Transverse colon (tissue), 4 donors: ENCODE results near the gene PTPRG. TPM values are rescaled to one million over a fixed set of nuclear protein-coding genes. Genes with fewer than 3 reads are reported as not detected.

Experiments
- DNase-seq: peaks from one replicate; pipeline ENCODE4 v3.0.0-alpha.2; 2019
- H3K27ac ChIP-seq, 4 donors: fragments of 200-600 bp; sonication (generic); 2 replicates each; pipeline ENCODE4 v1.5.1; 2016 to 2018; ENCODE audit warnings: inconsistent platforms in 4 of 4
- H3K27me3 ChIP-seq: fragments of 200-600 bp; sonication (generic); 2 replicates; pipeline ENCODE4 v1.5.1; 2017; ENCODE audit warnings: inconsistent platforms
- H3K36me3 ChIP-seq, 4 donors: fragments of 200-600 bp; sonication (generic); 2 replicates each; pipeline ENCODE4 v1.5.1; 2017 to 2019; ENCODE audit warnings: inconsistent platforms in 4 of 4
- H3K4me1 ChIP-seq, 4 donors: fragments of 200-600 bp; sonication (generic); 2 replicates each; pipeline ENCODE4 v1.5.1; 2017 to 2020; ENCODE audit warnings: inconsistent platforms in 4 of 4
- H3K4me3 ChIP-seq, 4 donors: fragments of 200-600 bp; sonication (generic); 1 replicate in 1 of 4; 2 replicates in 3 of 4; pipeline versions ENCODE4 v1.5.1 to v1.6.1; 2017 to 2019; ENCODE audit warnings: inconsistent platforms in 4 of 4
- H3K9me3 ChIP-seq, 2 donors: fragments of 200-600 bp; sonication (generic); 2 replicates each; pipeline ENCODE4 v1.5.1; 2017 to 2019; ENCODE audit warnings: inconsistent platforms in 2 of 2
- CTCF ChIP-seq, 5 experiments: fragments of 200-600 bp in 3 of 5; fragments of 450-650 bp in 2 of 5; sonication (generic) in 3 of 5; IDR thresholded peaks; 1 replicate in 2 of 5; 2 replicates in 3 of 5; pipeline ENCODE4 v1.5.1; 2016 to 2017; ENCODE audit warnings: antibody characterized with exemption in 5 of 5, inconsistent platforms in 3 of 5, mild to moderate bottlenecking in 2 of 5, moderate library complexity in 1 of 5
- EP300 ChIP-seq: sonication (generic); formaldehyde crosslinking; IDR thresholded peaks from one replicate; pipeline ENCODE4 v1.6.1; 2017; ENCODE audit warnings: antibody characterized with exemption, low read depth
- POLR2A ChIP-seq: fragments of 450-650 bp; IDR thresholded peaks from one replicate; pipeline ENCODE4 v1.6.1; 2016; ENCODE audit warnings: antibody characterized with exemption, mild to moderate bottlenecking, moderate library complexity
- POLR2AphosphoS5 ChIP-seq, 3 donors: sonication (generic); formaldehyde crosslinking; IDR thresholded peaks; one replicate each; pipeline ENCODE4 v1.6.1; 2016; ENCODE audit warnings: antibody characterized with exemption in 3 of 3
- WGBS, 2 donors: methylation state at CpG; one replicate each; pipeline ENCODE4 v1.1.5; 2018; ENCODE audit warnings: low coverage in 1 of 2; 5-methylcytosine and 5-hydroxymethylcytosine counted together
- in situ Hi-C, 4 donors: fragments of 200-750 bp; cut with MboI; loops; one replicate each; pipeline versions ENCODE4 v1.15.0 to v1.15.1; 2017; ENCODE audit warnings: low sequenced_read_pairs in 3 of 4, low pct_ligation_motif_present in 1 of 4, low pct_unique_long_range_greater_than_20kb in 1 of 4
- intact Hi-C: fragments of 100-400 bp; cut with DNase I; formaldehyde crosslinking; loops from one replicate; pipeline ENCODE4 v1.15.1; 2023; ENCODE audit warnings: low total_unique reads
- total RNA-seq, 4 donors: library from RNA; depleted of rRNA; stranded (reverse); fragments of >200 nt; gene quantifications; one replicate each; pipeline ENCODE4 v1.1.0, GENCODE V29; 2016

Gene PTPRG
- total RNA-seq, 4 donors from 2014 or later = 29.2 to 83.4 (median 41.6) TPM

GRCh38 chr3:61910732-61911131 is 349.4 kb downstream of the PTPRG start:
- in situ Hi-C loops = no loop called here

GRCh38 chr3:61912158-61912557 is 350.8 kb downstream of the PTPRG start:
- no peak overlapping the region for H3K4me3 ChIP-seq
- intact Hi-C loops (no loop called here), in situ Hi-C loops (no loop called here)
- 92 to 100% methylated on average over 1 of the region's 1 CpG for WGBS, 2 donors
- TF ChIP-seq CTCF (IDR thresholded peaks at IDR 0.05) = no peak
- TF ChIP-seq POLR2AphosphoS5 (IDR thresholded peaks at IDR 0.05) = no peak
- no peak for TF ChIP-seq EP300
- TF ChIP-seq POLR2A = no peak
- no peaks in the 10 kb centered on the region for H3K36me3 ChIP-seq
- no peaks in the 10 kb centered on the region for H3K9me3 ChIP-seq
- H3K27ac ChIP-seq = no peak overlapping the region
- DNase-seq = no peak
- H3K27me3 ChIP-seq = no peaks in the 10 kb centered on the region
- peaks cover 0 to under 1% (median 0%) of the 10 kb centered on the region in 4 donors for H3K4me1 ChIP-seq

More at GRCh38 chr3:61910732-61911131, 349.4 kb downstream of the PTPRG start:
- no peak for DNase-seq
- H3K4me3 ChIP-seq = no peak overlapping the region
- no peaks in the 10 kb centered on the region for H3K9me3 ChIP-seq
- no peak overlapping the region for H3K27ac ChIP-seq
- no peaks in the 10 kb centered on the region for H3K36me3 ChIP-seq
- intact Hi-C loops = no loop called here
- whole genome bisulfite sequencing, 2 donors = 75 to 86% methylated on average over 1 to 3 of the region's 3 CpGs
- H3K4me1 ChIP-seq = no peaks in the 10 kb centered on the region
- TF ChIP-seq POLR2A (no peak), CTCF (IDR thresholded peaks at IDR 0.05) (no peak), EP300 (no peak), POLR2AphosphoS5 (IDR thresholded peaks at IDR 0.05) (no peak)
- H3K27me3 ChIP-seq = no peaks in the 10 kb centered on the region

GRCh38 chr3:61913701-61914100 is 352.3 kb downstream of the PTPRG start:
- in situ Hi-C loops (no loop called here), intact Hi-C loops (no loop called here)
- Histone ChIP-seq H3K27me3 (no peaks in the 10 kb centered on the region), H3K36me3 (no peaks in the 10 kb centered on the region), H3K4me1 (peaks cover 0 to 4% (median 0%) of the 10 kb centered on the region in 4 donors), H3K4me3 (no peak overlapping the region), H3K9me3 (no peaks in the 10 kb centered on the region), H3K27ac (no peak overlapping the region)
- WGBS, 2 donors = 70 to 85% methylated on average over 2 to 3 of the region's 3 CpGs
- DNase-seq = no peak
- TF ChIP-seq POLR2A = no peak
- no peak for TF ChIP-seq CTCF (IDR thresholded peaks at IDR 0.05)
- no peak for TF ChIP-seq POLR2AphosphoS5 (IDR thresholded peaks at IDR 0.05)
- TF ChIP-seq EP300 = no peak

- in situ Hi-C loops (no loop called here), intact Hi-C loops (no loop called here)
- Histone ChIP-seq H3K27me3 (no peaks in the 10 kb centered on the region), H3K36me3 (no peaks in the 10 kb centered on the region), H3K4me3 (no peak overlapping the region), H3K9me3 (no peaks in the 10 kb centered on the region), H3K27ac (no peak overlapping the region), H3K4me1 (peaks cover 0 to 4% (median 0%) of the 10 kb centered on the region in 4 donors)
- no peak for DNase-seq
- 78 to 83% methylated on average over 6 of the region's 6 CpGs for WGBS, 2 donors
- TF ChIP-seq POLR2AphosphoS5 (IDR thresholded peaks at IDR 0.05) (no peak), EP300 (no peak), CTCF (IDR thresholded peaks at IDR 0.05) (no peak), POLR2A (no peak)
Observed at GRCh38 chr3:61914276-61914675, 352.9 kb downstream of the PTPRG start.
